Erythroblast (primary cell): ENCODE measurements around the gene MACROD2.

Experiments used
- GATA1 ChIP-seq: IDR thresholded peaks from 2 replicates; pipeline ENCODE4 v1.6.1; 2011; ENCODE audit warnings: low read depth, mild to moderate bottlenecking, control low read depth, low read length, moderate library complexity
- POLR2A ChIP-seq: IDR thresholded peaks from 2 replicates; pipeline ENCODE4 v1.6.1; 2011; ENCODE audit warnings: mild to moderate bottlenecking, low read length

GRCh38 chr20:14005996-14006395 lies 10.7 kb downstream of the MACROD2 start:
- TF ChIP-seq POLR2A = no peak
- TF ChIP-seq GATA1 = no peak
